ENCODE measurements around the gene PDILT.
"Not testable (repeated sequence)": the region's sequence is repeated elsewhere in the genome, so short reads cannot be mapped to it uniquely, and the experiment has no call there.

Gene PDILT

GRCh38 chr16:20313741-20314140, 90.8 kb downstream of the PDILT start:
- whole genome bisulfite sequencing (ENCODE audit: extremely low coverage, insufficient coverage, low lambda C conversion rate), result no CpG with 5 or more reads among the region's 3 CpGs
- DNase-seq, result no peak
- Histone ChIP-seq H2AK5ac (ENCODE audit: low read length) (no peak overlapping the region), H3K18ac (ENCODE audit: low read length) (no peak overlapping the region), H3K9ac (ENCODE audit: low read length) (no peak overlapping the region), H3K4me1 (ENCODE audit: control insufficient read depth, low read depth, low read length) (no peaks in the 10 kb centered on the region), H3K79me2 (ENCODE audit: control insufficient read depth, insufficient read depth, low read length) (no peaks in the 10 kb centered on the region), H4K8ac (ENCODE audit: low read depth, low read length) (no peak overlapping the region), H3K79me1 (ENCODE audit: low read length) (no peaks in the 10 kb centered on the region), H3K4me3 (ENCODE audit: low read length) (no peak overlapping the region), H2BK15ac (replicated peaks; ENCODE audit: low read depth) (no peak overlapping the region), H3K36me3 (ENCODE audit: control insufficient read depth, insufficient read depth, low read length) (no peaks in the 10 kb centered on the region), H3K4me2 (ENCODE audit: low read length) (no peak overlapping the region), H3K27me3 (ENCODE audit: insufficient read depth, low read length, poor library complexity) (no peaks in the 10 kb centered on the region), H3K23ac (ENCODE audit: low read length) (no peak overlapping the region), H3K4ac (ENCODE audit: low read depth, low read length) (no peak overlapping the region), H3K27ac (ENCODE audit: low read depth, low read length) (no peak overlapping the region), H4K5ac (ENCODE audit: low read length) (no peak overlapping the region), H2BK120ac (ENCODE audit: low read depth, low read length) (no peak overlapping the region), H2BK5ac (ENCODE audit: low read length) (no peak overlapping the region), H3K56ac (ENCODE audit: low read length) (no peak overlapping the region)

- not testable (repeated sequence) for H3K79me2 ChIP-seq (ENCODE audit: control insufficient read depth, insufficient read depth, low read length); H4K5ac ChIP-seq (ENCODE audit: low read length); H2BK15ac ChIP-seq (replicated peaks; ENCODE audit: low read depth); H3K36me3 ChIP-seq (ENCODE audit: control insufficient read depth, insufficient read depth, low read length); H4K8ac ChIP-seq (ENCODE audit: low read depth, low read length); H2BK5ac ChIP-seq (ENCODE audit: low read length); H3K9ac ChIP-seq (ENCODE audit: low read length); H3K56ac ChIP-seq (ENCODE audit: low read length); H3K18ac ChIP-seq (ENCODE audit: low read length); DNase-seq; H3K4me1 ChIP-seq (ENCODE audit: control insufficient read depth, low read depth, low read length); H3K4ac ChIP-seq (ENCODE audit: low read depth, low read length); H3K4me2 ChIP-seq (ENCODE audit: low read length); H3K23ac ChIP-seq (ENCODE audit: low read length); H3K4me3 ChIP-seq (ENCODE audit: low read length); H2AK5ac ChIP-seq (ENCODE audit: low read length); H3K27ac ChIP-seq (ENCODE audit: low read depth, low read length); H3K27me3 ChIP-seq (ENCODE audit: insufficient read depth, low read length, poor library complexity); H2BK120ac ChIP-seq (ENCODE audit: low read depth, low read length); H3K79me1 ChIP-seq (ENCODE audit: low read length)
- no CpG with 5 or more reads among the region's 7 CpGs for WGBS (ENCODE audit: extremely low coverage, insufficient coverage, low lambda C conversion rate)
These were observed 91.9 kb downstream of the PDILT start for GRCh38 chr16:20312536-20313095.

- Histone ChIP-seq H3K4me3 (ENCODE audit: low read length) (no peak overlapping the region), H3K79me1 (ENCODE audit: low read length) (no peaks in the 10 kb centered on the region), H3K4ac (ENCODE audit: low read depth, low read length) (no peak overlapping the region), H3K18ac (ENCODE audit: low read length) (no peak overlapping the region), H2BK5ac (ENCODE audit: low read length) (no peak overlapping the region), H3K27me3 (ENCODE audit: insufficient read depth, low read length, poor library complexity) (no peaks in the 10 kb centered on the region), H3K23ac (ENCODE audit: low read length) (no peak overlapping the region), H3K4me1 (ENCODE audit: control insufficient read depth, low read depth, low read length) (no peaks in the 10 kb centered on the region), H3K56ac (ENCODE audit: low read length) (no peak overlapping the region), H2BK15ac (replicated peaks; ENCODE audit: low read depth) (no peak overlapping the region), H2BK120ac (ENCODE audit: low read depth, low read length) (no peak overlapping the region), H3K36me3 (ENCODE audit: control insufficient read depth, insufficient read depth, low read length) (no peaks in the 10 kb centered on the region), H3K9ac (ENCODE audit: low read length) (no peak overlapping the region), H4K5ac (ENCODE audit: low read length) (no peak overlapping the region), H3K4me2 (ENCODE audit: low read length) (no peak overlapping the region), H4K8ac (ENCODE audit: low read depth, low read length) (no peak overlapping the region), H3K79me2 (ENCODE audit: control insufficient read depth, insufficient read depth, low read length) (no peaks in the 10 kb centered on the region), H2AK5ac (ENCODE audit: low read length) (no peak overlapping the region), H3K27ac (ENCODE audit: low read depth, low read length) (no peak overlapping the region)
- no CpG with 5 or more reads among the region's 2 CpGs for WGBS (ENCODE audit: extremely low coverage, insufficient coverage, low lambda C conversion rate)
- DNase-seq, result no peak
These were observed 93.0 kb downstream of the PDILT start for GRCh38 chr16:20311548-20311947.

GRCh38 chr16:20310421-20311395, 93.8 kb downstream of the PDILT start:
- Histone ChIP-seq H3K36me3 (ENCODE audit: control insufficient read depth, insufficient read depth, low read length) (no peaks in the 10 kb centered on the region), H3K9ac (ENCODE audit: low read length) (no peak overlapping the region), H4K8ac (ENCODE audit: low read depth, low read length) (no peak overlapping the region), H3K4me1 (ENCODE audit: control insufficient read depth, low read depth, low read length) (no peaks in the 10 kb centered on the region), H3K23ac (ENCODE audit: low read length) (no peak overlapping the region), H3K4me2 (ENCODE audit: low read length) (no peak overlapping the region), H2BK5ac (ENCODE audit: low read length) (no peak overlapping the region), H3K27me3 (ENCODE audit: insufficient read depth, low read length, poor library complexity) (no peaks in the 10 kb centered on the region), H3K4ac (ENCODE audit: low read depth, low read length) (no peak overlapping the region), H4K5ac (ENCODE audit: low read length) (no peak overlapping the region), H3K79me1 (ENCODE audit: low read length) (no peaks in the 10 kb centered on the region), H2BK120ac (ENCODE audit: low read depth, low read length) (no peak overlapping the region), H2AK5ac (ENCODE audit: low read length) (no peak overlapping the region), H3K4me3 (ENCODE audit: low read length) (no peak overlapping the region), H3K56ac (ENCODE audit: low read length) (no peak overlapping the region), H2BK15ac (replicated peaks; ENCODE audit: low read depth) (no peak overlapping the region), H3K27ac (ENCODE audit: low read depth, low read length) (no peak overlapping the region), H3K18ac (ENCODE audit: low read length) (no peak overlapping the region), H3K79me2 (ENCODE audit: control insufficient read depth, insufficient read depth, low read length) (no peaks in the 10 kb centered on the region)
- WGBS (ENCODE audit: extremely low coverage, insufficient coverage, low lambda C conversion rate), result no CpG with 5 or more reads among the region's 11 CpGs
- DNase-seq, result no peak

GRCh38 chr16:20309786-20310185, 94.8 kb downstream of the PDILT start:
- H3K79me2 ChIP-seq (ENCODE audit: control insufficient read depth, insufficient read depth, low read length), result no peaks in the 10 kb centered on the region
- no peak overlapping the region for H3K56ac ChIP-seq (ENCODE audit: low read length)
- no peak overlapping the region for H2BK15ac ChIP-seq (replicated peaks; ENCODE audit: low read depth)
- no peaks in the 10 kb centered on the region for H3K27me3 ChIP-seq (ENCODE audit: insufficient read depth, low read length, poor library complexity)
- no peak overlapping the region for H3K23ac ChIP-seq (ENCODE audit: low read length)
- no peaks in the 10 kb centered on the region for H3K79me1 ChIP-seq (ENCODE audit: low read length)
- no peak overlapping the region for H3K4me3 ChIP-seq (ENCODE audit: low read length)
- WGBS (ENCODE audit: extremely low coverage, insufficient coverage, low lambda C conversion rate), result no CpG with 5 or more reads among the region's 6 CpGs
- no peak overlapping the region for H3K4ac ChIP-seq (ENCODE audit: low read depth, low read length)
- no peaks in the 10 kb centered on the region for H3K36me3 ChIP-seq (ENCODE audit: control insufficient read depth, insufficient read depth, low read length)
- H3K9ac ChIP-seq (ENCODE audit: low read length), result no peak overlapping the region
- DNase-seq, result no peak
- no peak overlapping the region for H3K18ac ChIP-seq (ENCODE audit: low read length)
- no peak overlapping the region for H2BK120ac ChIP-seq (ENCODE audit: low read depth, low read length)
- no peak overlapping the region for H2BK5ac ChIP-seq (ENCODE audit: low read length)
- no peak overlapping the region for H4K8ac ChIP-seq (ENCODE audit: low read depth, low read length)
- H3K27ac ChIP-seq (ENCODE audit: low read depth, low read length), result no peak overlapping the region
- H3K4me1 ChIP-seq (ENCODE audit: control insufficient read depth, low read depth, low read length), result no peaks in the 10 kb centered on the region
- no peak overlapping the region for H4K5ac ChIP-seq (ENCODE audit: low read length)
- H2AK5ac ChIP-seq (ENCODE audit: low read length), result no peak overlapping the region
- no peak overlapping the region for H3K4me2 ChIP-seq (ENCODE audit: low read length)

Measured in mesendoderm (in vitro differentiated cells).